Spleen (tissue), 11 donors: ENCODE data around the gene CEMIP. TPM values are rescaled to one million over a fixed set of nuclear protein-coding genes. Genes with fewer than 3 reads are reported as not detected.

ENCODE experiments used
- DNase-seq: peaks from one replicate; pipeline ENCODE4 v3.0.0-alpha.2; 2020
- H3K27ac ChIP-seq, 8 donors: fragments of 200-600 bp; sonication (generic) in 7 of 8; 1 replicate in 4 of 8; 2 replicates in 4 of 8; pipeline versions ENCODE4 v1.5.0 to v1.8.0; 2016 to 2021; ENCODE audit warnings: inconsistent platforms in 4 of 8, mild to moderate bottlenecking in 4 of 8, moderate library complexity in 1 of 8
- H3K27me3 ChIP-seq, 7 donors: fragments of 200-600 bp; sonication (generic) in 6 of 7; replicated peaks in 1 of 7; 1 replicate in 4 of 7; 2 replicates in 3 of 7; pipeline versions ENCODE4 v1.5.0 to v1.8.0; 2016 to 2021; ENCODE audit warnings: inconsistent platforms in 3 of 7, mild to moderate bottlenecking in 1 of 7
- H3K36me3 ChIP-seq, 6 donors: fragments of 200-600 bp; sonication (generic) in 5 of 6; 1 replicate in 4 of 6; 2 replicates in 2 of 6; pipeline versions ENCODE4 v1.5.0 to v1.8.0; 2016 to 2021; ENCODE audit warnings: inconsistent platforms in 2 of 6
- H3K4me1 ChIP-seq, 6 donors: fragments of 200-600 bp; sonication (generic) in 5 of 6; 1 replicate in 3 of 6; 2 replicates in 3 of 6; pipeline versions ENCODE4 v1.5.0 to v1.8.0; 2016 to 2021; ENCODE audit warnings: inconsistent platforms in 3 of 6
- H3K4me3 ChIP-seq, 8 donors: fragments of 200-600 bp; sonication (generic) in 7 of 8; 1 replicate in 4 of 8; 2 replicates in 4 of 8; pipeline versions ENCODE4 v1.5.0 to v1.8.0; 2016 to 2021; ENCODE audit warnings: inconsistent platforms in 4 of 8, mild to moderate bottlenecking in 4 of 8, moderate library complexity in 2 of 8
- H3K9me3 ChIP-seq, 8 donors: fragments of 200-600 bp; sonication (generic) in 7 of 8; 1 replicate in 4 of 8; 2 replicates in 4 of 8; pipeline versions ENCODE4 v1.5.0 to v1.8.0; 2016 to 2021; ENCODE audit warnings: inconsistent platforms in 4 of 8
- CTCF ChIP-seq, 11 experiments: fragments of 200-600 bp in 7 of 11; fragments of 450-650 bp in 4 of 11; sonication (generic) in 4 of 11; IDR thresholded peaks in 8 of 11; conservative IDR thresholded peaks in 3 of 11; 1 replicate in 7 of 11; 2 replicates in 4 of 11; pipeline versions ENCODE4 v1.4.0 to v1.8.0; 2016 to 2021; ENCODE audit warnings: antibody characterized with exemption in 11 of 11, inconsistent platforms in 4 of 11, mild to moderate bottlenecking in 1 of 11
- POLR2A ChIP-seq, 3 donors: fragments of 450-650 bp; IDR thresholded peaks; one replicate each; pipeline ENCODE4 v1.5.1; 2017; ENCODE audit warnings: antibody characterized with exemption in 3 of 3, mild to moderate bottlenecking in 1 of 3
- POLR2AphosphoS5 ChIP-seq, 3 donors: sonication (generic); formaldehyde crosslinking; IDR thresholded peaks; one replicate each; pipeline ENCODE4 v1.5.1; 2017; ENCODE audit warnings: antibody characterized with exemption in 3 of 3
- WGBS, 5 donors: extraction: QIAGEN DNeasy Blood & Tissue Kit in 3 of 5; methylation state at CpG; one replicate each; pipeline versions ENCODE4 v1.1.5 to v1.1.7; 2013 to 2018; 5-methylcytosine and 5-hydroxymethylcytosine counted together
- intact Hi-C: fragments of 100-400 bp; cut with DNase I; formaldehyde crosslinking; loops from one replicate; pipeline ENCODE4 v1.15.0; 2023; ENCODE audit warnings: low total_unique reads
- polyA plus RNA-seq, 3 donors: library from polyadenylated mRNA; stranded (reverse); fragments of 200-250 nt; gene quantifications; one replicate each; pipeline ENCODE4 v1.2.1, GENCODE V29; 2013
- total RNA-seq, 7 donors: library from RNA; depleted of rRNA in 3 of 7; stranded (reverse); fragments of >200 nt in 3 of 7; fragmentation: NEBNext Ultra II Directional in 4 of 7; extraction: Animal tissue kit (Norgen Biotek cat#: 25700) in 4 of 7; gene quantifications; one replicate each; pipeline versions ENCODE4 v1.1.0 to v1.2.1, GENCODE V29; 2016 to 2021
- donor health status: healthy with polysubstance abuse.
- donor health status: DM: no; HTN: no; CAD: no; lungs with moderate emphysema.
- donor health status: DM: no; HTN: no; CAD: no.
- donor health status: Bipolar disorder and iron deficiency.
- donor health status: healthy.
- donor health status: DM: no; HTN: no; CAD: no.
- donor health status: DM: yes; HTN: yes; CAD: no.

The CEMIP gene
- total and polyA plus RNA-seq, 10 donors = 0.20 to 3.0 (median 1.0) TPM; not detected in 1

DNA sequence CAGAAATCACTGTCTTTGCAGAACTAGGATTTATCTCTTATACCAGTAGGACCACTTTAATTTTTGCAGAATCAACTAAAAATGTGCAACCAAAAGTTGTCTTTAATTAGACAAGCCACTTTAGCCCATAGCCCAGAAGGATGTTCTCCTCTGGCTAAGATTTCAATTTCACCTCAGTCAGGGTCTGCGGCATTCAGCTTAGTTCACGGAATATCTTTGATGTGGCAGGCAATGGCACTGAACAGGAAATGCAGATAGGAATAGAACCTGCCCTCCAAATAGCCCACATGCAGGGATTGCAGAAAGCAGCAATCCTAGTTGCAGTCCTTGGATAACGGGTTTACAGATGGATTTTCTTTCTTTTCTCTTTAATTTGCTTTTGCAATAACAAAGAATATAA is 109.7 kb downstream of the CEMIP start:
- no peak for DNase-seq
- WGBS, 5 donors = 64 to 82% (median 74%) methylated on average over 3 of the region's 3 CpGs
- intact Hi-C loops = no loop called here

DNA sequence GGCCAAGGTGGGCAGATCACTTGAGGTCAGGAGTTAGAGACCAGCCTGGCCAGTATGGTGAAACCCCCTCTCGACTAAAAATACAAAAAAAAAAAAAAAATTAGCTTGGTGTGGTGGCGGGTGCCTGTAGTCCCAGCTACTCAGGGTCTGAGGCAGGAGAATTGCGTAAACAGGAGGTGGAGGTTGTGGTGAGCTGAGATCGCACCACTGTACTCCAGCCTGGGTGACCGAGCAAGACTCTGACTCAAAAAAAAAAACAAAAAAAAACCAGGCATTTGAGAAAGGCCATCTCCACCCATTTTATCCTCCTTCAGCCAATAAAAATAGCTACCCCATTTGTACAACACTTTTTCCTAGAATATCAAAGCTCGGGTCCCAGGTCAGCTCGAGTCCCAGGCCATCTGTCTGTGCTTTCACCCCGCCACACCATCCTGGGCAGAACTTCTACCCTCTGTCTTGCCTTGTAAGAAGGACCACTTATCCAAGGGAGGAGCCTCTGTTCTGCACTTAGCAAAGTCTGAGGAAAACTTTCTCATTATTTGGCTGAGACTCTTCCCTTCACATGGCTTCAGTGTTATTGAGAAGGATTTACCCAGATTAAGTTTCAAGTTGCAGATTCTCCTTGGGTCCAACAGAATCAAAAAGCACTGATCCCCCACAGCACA is 111.3 kb downstream of the CEMIP start:
- intact Hi-C loops = no loop called here
- WGBS, 5 donors = 66 to 85% (median 77%) methylated on average over 8 of the region's 8 CpGs
- Histone ChIP-seq H3K27me3 (no peaks in the 10 kb centered on the region), H3K27ac (no peak overlapping the region), H3K9me3 (no peaks in the 10 kb centered on the region), H3K4me1 (no peaks in the 10 kb centered on the region), H3K4me3 (no peak overlapping the region), H3K36me3 (peaks cover 0 to 2% (median 0%) of the 10 kb centered on the region in 6 donors)
- TF ChIP-seq POLR2AphosphoS5 (IDR thresholded peaks at IDR 0.05) = no peak
- no peak for TF ChIP-seq POLR2A (IDR thresholded peaks at IDR 0.05)
- TF ChIP-seq CTCF (IDR thresholded peaks at IDR 0.05 in 8 of 11, conservative IDR thresholded peaks at IDR 0.05 in 3 of 11) = no peak
- DNase-seq = no peak

More for the DNA sequence above, 109.7 kb downstream of the CEMIP start:
- TF ChIP-seq POLR2A (IDR thresholded peaks at IDR 0.05) (no peak), CTCF (IDR thresholded peaks at IDR 0.05 in 8 of 11, conservative IDR thresholded peaks at IDR 0.05 in 3 of 11) (no peak), POLR2AphosphoS5 (IDR thresholded peaks at IDR 0.05) (no peak)
- Histone ChIP-seq H3K9me3 (no peaks in the 10 kb centered on the region), H3K4me3 (no peak overlapping the region), H3K27me3 (no peaks in the 10 kb centered on the region), H3K27ac (no peak overlapping the region), H3K4me1 (no peaks in the 10 kb centered on the region), H3K36me3 (no peaks in the 10 kb centered on the region)

- H3K9me3 ChIP-seq = peaks cover 0 to 4% (median 3%) of the 10 kb centered on the region in 8 donors
- no peaks in the 10 kb centered on the region for H3K27me3 ChIP-seq
- TF ChIP-seq POLR2A (IDR thresholded peaks at IDR 0.05) (no peak), POLR2AphosphoS5 (IDR thresholded peaks at IDR 0.05) (no peak)
- DNase-seq = no peak
- intact Hi-C loops = no loop called here
- peaks cover 0 to 7% (median 0%) of the 10 kb centered on the region in 6 donors for H3K36me3 ChIP-seq
- H3K4me3 ChIP-seq = no peak overlapping the region
- H3K4me1 ChIP-seq = no peaks in the 10 kb centered on the region
- H3K27ac ChIP-seq = no peak overlapping the region
These were observed 111.8 kb downstream of the CEMIP start for GRCh38 chr15:80891006-80891405.

GRCh38 chr15:80892414-80892813 is 113.2 kb downstream of the CEMIP start:
- intact Hi-C loops = no loop called here
- Histone ChIP-seq H3K27me3 (no peaks in the 10 kb centered on the region), H3K4me1 (no peaks in the 10 kb centered on the region), H3K36me3 (peaks cover 0 to 10% (median 0%) of the 10 kb centered on the region in 6 donors), H3K9me3 (peaks cover 0 to 12% (median 6%) of the 10 kb centered on the region in 8 donors), H3K4me3 (no peak overlapping the region), H3K27ac (no peak overlapping the region)
- TF ChIP-seq POLR2A (IDR thresholded peaks at IDR 0.05) (no peak), CTCF (IDR thresholded peaks at IDR 0.05 in 8 of 11, conservative IDR thresholded peaks at IDR 0.05 in 3 of 11) (no peak), POLR2AphosphoS5 (IDR thresholded peaks at IDR 0.05) (no peak)
- no peak for DNase-seq
- 83 to 91% (median 89%) methylated on average over 5 of the region's 5 CpGs for WGBS, 5 donors
